Right cardiac atrium (tissue), 5 donors: ENCODE data around the gene TNPO3. TPM values are rescaled to one million over a fixed set of nuclear protein-coding genes. Genes with fewer than 3 reads are reported as not detected.
"Not testable (repeated sequence)": the region's sequence is repeated elsewhere in the genome, so short reads cannot be mapped to it uniquely, and the experiment has no call there.

Source experiments
- ATAC-seq, 2 donors: fragments of 200-7000 bp; cut with Tn5 transposase; one replicate each; pipeline versions ENCODE4 v1.8.0 to v1.9.1; 2020; ENCODE audit warnings: moderate library complexity in 2 of 2, mild to moderate bottlenecking in 1 of 2
- DNase-seq, 3 donors: peaks; one replicate each; pipeline ENCODE4 v3.0.0-alpha.2; 2020
- H3K27ac ChIP-seq: one replicate; pipeline ENCODE4 v1.5.1; 2013; ENCODE audit warnings: mild to moderate bottlenecking, low read length, control low read depth, moderate library complexity
- H3K27me3 ChIP-seq: one replicate; pipeline ENCODE4 v1.6.1; 2013; ENCODE audit not compliant: control insufficient read depth, insufficient read depth
- H3K4me1 ChIP-seq: one replicate; pipeline ENCODE4 v1.6.1; 2013; ENCODE audit warnings: low read length; ENCODE audit not compliant: control insufficient read depth, insufficient read depth
- H3K4me3 ChIP-seq: one replicate; pipeline ENCODE4 v1.5.1; 2013; ENCODE audit warnings: low read length, control low read depth
- H3K9me3 ChIP-seq: one replicate; pipeline ENCODE4 v1.6.1; 2013; ENCODE audit warnings: low read length; ENCODE audit not compliant: control insufficient read depth
- WGBS: extraction: QIAGEN DNeasy Blood & Tissue Kit; methylation state at CpG from one replicate; pipeline ENCODE4 v1.1.7; 2013; 5-methylcytosine and 5-hydroxymethylcytosine counted together
- intact Hi-C, 4 donors: fragments of 100-400 bp; cut with DNase I; formaldehyde crosslinking; loops; one replicate each; pipeline versions ENCODE4 v1.11.0 to v1.14.0; 2022 to 2023
- polyA plus RNA-seq: library from polyadenylated mRNA; stranded (reverse); fragments of 200-250 nt; gene quantifications from one replicate; pipeline ENCODE4 v1.2.3, GENCODE V29; 2013
- total RNA-seq, 4 donors: library from RNA; stranded (reverse); fragmentation: NEBNext Ultra II Directional; extraction: Animal tissue kit (Norgen Biotek cat#: 25700); gene quantifications; one replicate each; pipeline ENCODE4 v1.2.1, GENCODE V29; 2021
- donor health status: healthy with polysubstance abuse.
- donor health status: DM: no; HTN: yes; CAD: no.
- donor health status: DM: no; HTN: no; CAD: no.
- donor health status: DM: no; HTN: yes; CAD: no; lungs with severe emphysema.
- donor health status: DM: yes; HTN: yes; CAD: no.

The TNPO3 gene
- total and polyA plus RNA-seq, 5 donors = 12.2 to 29.5 (median 26.4) TPM

- ATAC-seq (peak in 1 of 2 donors; percentile 18), DNase-seq (no peak)
- Histone ChIP-seq H3K4me1 (no peaks in the 10 kb centered on the region), H3K27ac (no peak overlapping the region), H3K27me3 (no peaks in the 10 kb centered on the region), H3K9me3 (no peaks in the 10 kb centered on the region), H3K4me3 (no peak overlapping the region)
- intact Hi-C loops = no loop called here
- 62% methylated on average over 9 of the region's 9 CpGs for WGBS
Observed at GRCh38 chr7:129072479-129073011, 17.6 kb upstream of the TNPO3 start.

- intact Hi-C loops = no loop called here
- Histone ChIP-seq H3K4me3 (no peak overlapping the region), H3K27me3 (no peaks in the 10 kb centered on the region), H3K4me1 (no peaks in the 10 kb centered on the region), H3K27ac (no peak overlapping the region), H3K9me3 (no peaks in the 10 kb centered on the region)
- 67% methylated on average over 5 of the region's 5 CpGs for WGBS
- ATAC-seq (no peak), DNase-seq (no peak)
Observed at GRCh38 chr7:129069021-129069420, 14.1 kb upstream of the TNPO3 start.

- Histone ChIP-seq H3K9me3 (no peaks in the 10 kb centered on the region), H3K27me3 (no peaks in the 10 kb centered on the region), H3K4me3 (no peak overlapping the region), H3K4me1 (no peaks in the 10 kb centered on the region), H3K27ac (no peak overlapping the region)
- no peak for DNase-seq
- intact Hi-C loops = no loop called here
- no peak for ATAC-seq
- WGBS = 88% methylated on average over 5 of the region's 5 CpGs
Observed at GRCh38 chr7:129067943-129068548, 13.1 kb upstream of the TNPO3 start.

DNA sequence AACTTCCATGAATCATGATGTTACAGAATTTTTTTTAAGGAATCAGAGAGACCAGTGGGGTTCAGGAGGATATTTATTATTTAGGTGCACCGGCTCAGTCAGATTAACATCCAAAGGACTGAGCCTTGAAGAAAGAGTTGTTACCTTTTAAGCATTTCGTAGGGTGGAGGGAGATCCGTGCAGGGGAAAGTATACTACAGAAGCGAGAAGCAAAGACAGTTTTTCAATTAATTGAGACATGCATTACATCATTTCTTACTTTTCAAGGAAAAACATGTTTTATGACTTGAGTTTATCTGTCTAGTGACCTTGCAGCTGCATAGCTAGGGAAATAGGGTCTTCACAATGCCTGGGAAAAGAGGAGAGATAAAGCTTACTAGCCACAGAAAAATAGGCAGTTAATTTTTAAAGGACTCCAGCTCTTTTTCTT lies 12.2 kb upstream of the TNPO3 start:
- 33% methylated on average over 4 of the region's 4 CpGs for WGBS
- H3K4me3 ChIP-seq, intact Hi-C loops: not testable (repeated sequence)

GRCh38 chr7:129066290-129067131 lies 11.6 kb upstream of the TNPO3 start:
- ATAC-seq = no peak

More for the DNA sequence above, 12.2 kb upstream of the TNPO3 start:
- not testable (repeated sequence) for H3K9me3 ChIP-seq, H3K4me1 ChIP-seq, H3K27ac ChIP-seq, DNase-seq, ATAC-seq, H3K27me3 ChIP-seq

DNA sequence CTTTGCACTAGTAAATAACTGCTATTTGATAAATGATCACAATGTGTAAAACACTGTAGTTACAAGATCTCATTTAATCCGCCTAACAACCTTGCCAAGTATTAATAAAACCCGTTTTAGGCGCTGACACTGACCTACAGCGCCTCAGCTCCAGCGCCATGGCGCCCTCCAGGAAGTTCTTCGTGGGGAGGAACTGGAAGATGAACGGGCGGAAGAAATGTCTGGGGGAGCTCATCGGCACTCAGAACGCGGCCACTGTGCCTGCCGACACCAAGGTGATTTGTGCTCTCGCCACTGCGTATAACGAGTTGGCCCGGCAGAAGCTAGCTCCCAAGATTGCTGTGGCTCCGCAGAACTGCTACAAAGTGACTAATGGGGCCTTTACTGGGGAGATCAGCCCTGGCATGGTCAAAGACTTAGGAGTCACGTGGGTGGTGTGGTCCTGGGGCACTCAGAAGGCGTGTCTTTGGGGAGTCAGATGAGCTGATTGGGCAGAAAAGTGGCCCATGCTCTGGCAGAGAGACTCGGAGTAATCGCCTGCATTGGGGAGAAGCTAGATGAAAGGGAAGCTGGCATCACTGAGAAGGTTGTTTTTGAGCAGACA lies 1.1 kb upstream of the TNPO3 start:
- no peak overlapping the region for H3K4me3 ChIP-seq
- 83% methylated on average over 22 of the region's 22 CpGs for WGBS
- no peak for DNase-seq

More at GRCh38 chr7:129066290-129067131, 11.6 kb upstream of the TNPO3 start:
- Histone ChIP-seq H3K27ac (no peak overlapping the region), H3K9me3 (no peaks in the 10 kb centered on the region), H3K4me3 (no peak overlapping the region), H3K27me3 (no peaks in the 10 kb centered on the region), H3K4me1 (no peaks in the 10 kb centered on the region)
- DNase-seq = no peak
- intact Hi-C loops = no loop called here
- WGBS = 76% methylated on average over 11 of the region's 11 CpGs

DNA sequence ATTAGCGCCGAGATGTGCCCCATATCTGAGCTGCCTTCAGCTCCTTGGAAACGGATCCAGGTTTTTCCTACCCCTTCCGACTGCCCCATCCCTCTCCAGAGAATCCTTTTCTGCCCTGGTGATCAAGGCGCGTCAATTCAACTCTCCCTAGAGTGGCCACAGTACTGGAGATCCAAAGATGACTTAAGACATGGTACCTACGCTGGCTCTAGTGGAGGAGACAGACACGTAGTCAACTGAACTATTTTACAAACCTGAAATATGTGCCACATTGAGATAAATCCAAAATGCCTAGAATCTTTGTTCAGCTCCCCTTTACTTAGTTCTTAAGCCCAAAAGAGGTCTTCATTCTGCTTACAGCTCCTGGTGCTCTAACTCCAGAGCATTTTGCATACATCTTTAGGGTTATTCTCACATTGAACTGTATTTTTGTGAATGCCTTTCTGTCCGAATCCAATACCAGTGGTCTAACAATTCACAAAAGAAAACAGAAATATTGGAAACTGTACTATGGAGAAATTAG lies 444 bp upstream of the TNPO3 start:
- Histone ChIP-seq H3K9me3 (no peaks in the 10 kb centered on the region), H3K27me3 (no peaks in the 10 kb centered on the region), H3K27ac (peak overlapping the region; percentile 100), H3K4me3 (peak overlapping the region; percentile 65), H3K4me1 (no peaks in the 10 kb centered on the region)
- intact Hi-C loops = no loop called here
- 9% methylated on average over 9 of the region's 9 CpGs for WGBS
- peak; percentile 36 to 58 for ATAC-seq
- DNase-seq = no peak

More for the DNA sequence above, 1.1 kb upstream of the TNPO3 start:
- Histone ChIP-seq H3K4me1 (no peaks in the 10 kb centered on the region), H3K27ac (no peak overlapping the region), H3K9me3 (no peaks in the 10 kb centered on the region), H3K27me3 (no peaks in the 10 kb centered on the region)
- intact Hi-C loops = no loop called here
- no peak for ATAC-seq

- H3K27me3 ChIP-seq = no peaks in the 10 kb centered on the region
- peak overlapping the region; percentile 100 for H3K27ac ChIP-seq
- no peaks in the 10 kb centered on the region for H3K9me3 ChIP-seq
- H3K4me3 ChIP-seq = peak overlapping the region; percentile 65
- DNase-seq = no peak
- intact Hi-C loops = no loop called here
- no peaks in the 10 kb centered on the region for H3K4me1 ChIP-seq
- under 1% methylated on average over 10 of the region's 10 CpGs for WGBS
- no peak for ATAC-seq
Observed at GRCh38 chr7:129053938-129054437, 923 bp downstream of the TNPO3 start.

DNA sequence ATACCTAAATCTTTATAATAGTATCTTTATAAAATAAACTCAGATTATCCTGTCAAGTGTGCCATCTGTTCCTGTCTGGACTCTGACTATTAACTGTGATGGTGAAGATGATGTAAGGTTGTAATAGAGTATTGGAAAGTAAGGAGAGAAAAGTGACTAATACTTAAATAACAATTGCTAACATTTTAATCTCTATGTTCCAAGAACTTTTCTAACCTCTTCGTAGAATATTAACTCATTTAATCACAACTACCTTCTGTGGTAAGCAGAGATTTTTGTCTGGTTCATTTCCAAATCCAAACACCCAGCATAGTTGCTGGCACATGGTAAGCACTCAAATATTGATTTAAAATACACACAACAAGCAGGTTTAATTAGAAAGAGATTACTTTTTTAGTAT lies 2.5 kb downstream of the TNPO3 start:
- intact Hi-C loops = no loop called here
- Histone ChIP-seq H3K27ac (no peak overlapping the region), H3K4me3 (no peak overlapping the region), H3K9me3 (no peaks in the 10 kb centered on the region), H3K27me3 (no peaks in the 10 kb centered on the region), H3K4me1 (peaks cover 4% of the 10 kb centered on the region)
- no peak for ATAC-seq
- WGBS = 89% methylated on average over 1 of the region's 1 CpG
- no peak for DNase-seq

DNA sequence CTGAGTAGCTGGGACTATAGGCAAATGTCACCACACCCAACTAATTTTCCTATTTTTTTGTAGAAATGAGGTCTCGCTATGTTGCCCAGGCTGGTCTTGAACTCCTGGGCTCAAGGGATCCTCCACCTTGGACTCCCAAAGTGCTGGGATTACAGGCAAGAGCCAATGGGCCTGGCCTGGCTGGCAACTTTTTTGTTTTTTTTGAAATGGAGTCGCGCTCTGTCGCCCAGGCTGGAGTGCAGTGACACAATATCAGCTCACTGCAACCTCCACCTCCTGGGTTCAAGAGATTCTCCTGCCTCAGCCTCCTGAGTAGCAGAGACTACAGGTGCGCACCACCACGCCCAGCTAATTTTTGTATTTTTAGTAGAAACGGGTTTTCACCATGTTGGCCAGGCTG lies 3.5 kb downstream of the TNPO3 start:
- H3K4me1 ChIP-seq, intact Hi-C loops, ATAC-seq, DNase-seq, H3K27ac ChIP-seq, H3K9me3 ChIP-seq, H3K27me3 ChIP-seq, H3K4me3 ChIP-seq: not testable (repeated sequence)
- 98% methylated on average over 7 of the region's 7 CpGs for WGBS
